DMS 273 treated with DMSO at 0.1 percent for 48 hours (cell line): ENCODE measurements around the gene INPP5E.

Experiments used
- DNase-seq: peaks from one replicate; lab custom pipeline; 2025; lab: John Stamatoyannopoulos, UW

The INPP5E gene

GRCh38 chr9:136472640-136473353 lies 33.2 kb upstream of the INPP5E start:
- DNase-seq = no peak

DNA sequence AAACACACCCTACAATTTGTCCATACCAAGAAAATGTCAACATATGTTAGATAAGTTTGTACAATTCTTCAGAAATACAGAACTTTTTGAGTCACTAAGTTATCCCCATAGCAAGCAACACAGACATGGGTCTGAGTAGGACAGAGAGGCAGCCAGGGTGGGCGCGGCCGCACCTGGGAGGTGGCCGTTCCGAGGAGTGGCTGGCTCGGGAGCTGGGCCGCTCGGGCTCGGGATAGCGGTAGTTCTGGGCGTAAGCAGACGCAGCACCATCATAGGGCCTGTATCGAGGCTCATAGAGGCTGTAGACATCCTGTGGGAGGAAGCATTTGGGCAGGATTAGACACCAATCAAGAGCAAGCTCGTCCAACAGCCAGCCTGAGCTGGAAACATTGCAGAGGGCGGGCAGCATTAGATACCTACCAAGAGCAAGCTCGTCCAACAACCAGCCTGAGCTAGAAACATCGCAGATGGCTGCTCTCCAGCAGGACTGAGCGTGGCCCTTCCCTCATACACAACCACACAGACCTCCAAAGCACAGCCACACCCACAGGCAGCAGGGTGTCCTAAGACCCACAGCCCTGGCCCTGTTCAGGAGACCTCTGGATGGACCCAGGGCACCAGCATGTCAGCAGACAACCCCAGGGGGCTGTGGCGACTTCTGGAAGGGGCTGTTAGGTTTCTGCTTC lies 32.3 kb upstream of the INPP5E start:
- DNase-seq = no peak

DNA sequence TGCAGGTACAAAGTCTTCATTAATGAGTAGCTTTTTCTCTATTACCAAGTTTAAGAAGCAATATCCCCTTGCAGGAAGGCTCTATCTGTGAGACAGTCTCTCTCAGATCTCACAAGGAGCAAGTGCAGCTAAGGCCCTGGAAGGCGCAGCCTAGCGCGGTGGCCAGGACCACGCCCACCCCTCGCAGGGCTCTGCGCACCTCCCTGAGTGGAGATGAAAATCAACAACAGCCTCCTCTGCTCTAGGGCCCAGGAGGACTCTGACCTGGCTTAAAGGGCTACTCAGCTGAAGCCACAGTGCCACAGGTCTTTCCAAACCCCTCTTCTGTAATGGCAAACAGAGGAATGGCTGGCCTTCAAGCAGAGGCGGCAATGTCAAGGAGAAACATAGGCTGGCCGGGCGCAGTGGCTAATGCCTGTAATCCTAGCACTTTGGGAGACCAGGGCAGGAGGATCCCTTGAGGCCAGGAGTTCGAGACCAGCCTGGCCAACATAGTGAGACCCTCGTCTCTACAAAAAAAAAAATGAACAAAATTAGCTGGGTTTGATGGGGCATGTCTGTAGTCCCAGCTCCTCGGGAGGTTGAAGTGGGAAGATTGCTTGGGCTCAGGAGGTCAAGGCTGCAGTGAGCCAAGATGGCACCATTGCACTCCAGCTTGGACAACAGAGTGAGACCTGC lies 31.3 kb upstream of the INPP5E start:
- DNase-seq = no peak

DNA sequence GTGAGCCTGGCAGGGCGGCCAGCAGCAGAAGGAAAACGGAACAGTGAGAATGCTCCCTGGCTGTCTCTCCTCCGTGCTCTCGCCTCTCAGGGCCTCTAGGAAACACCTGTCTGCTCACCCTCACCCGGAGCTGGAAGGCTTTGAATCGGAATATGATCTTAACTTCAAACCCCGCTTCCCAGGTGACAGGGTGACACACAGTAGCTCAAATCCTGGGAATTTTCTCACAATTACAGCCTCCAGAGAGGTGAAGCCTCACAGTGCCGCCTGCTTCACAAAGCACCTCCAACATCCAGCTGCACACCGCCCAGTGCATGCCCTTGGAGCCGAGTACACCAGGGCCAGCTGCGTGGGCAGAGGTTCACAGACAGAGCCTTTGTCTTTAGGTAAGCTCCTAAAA lies 30.7 kb upstream of the INPP5E start:
- no peak for DNase-seq

- DNase-seq = no peak
These were observed 28.1 kb upstream of the INPP5E start for GRCh38 chr9:136467766-136468165.

GRCh38 chr9:136466155-136466541 lies 26.5 kb upstream of the INPP5E start:
- no peak for DNase-seq

GRCh38 chr9:136465500-136466154 lies 26.0 kb upstream of the INPP5E start:
- no peak for DNase-seq

DNA sequence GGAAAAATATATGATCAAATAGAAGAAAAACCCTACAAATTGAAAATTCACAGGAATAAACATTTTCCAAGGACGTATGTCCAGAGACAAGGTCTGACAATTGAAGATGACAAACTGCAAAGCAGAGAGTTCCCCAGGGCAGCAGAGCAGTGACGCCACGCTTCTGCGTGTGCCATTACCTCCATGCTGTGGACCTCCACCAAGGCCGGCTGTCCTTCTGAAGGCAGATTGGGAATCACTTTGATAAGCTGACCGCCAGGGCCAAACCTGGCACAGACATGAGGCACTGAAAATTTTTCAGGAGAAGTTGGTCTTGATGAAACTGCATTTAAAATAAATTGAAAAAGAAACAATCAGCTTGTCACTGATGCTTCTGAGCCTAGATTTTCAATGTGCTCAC lies 24.6 kb upstream of the INPP5E start:
- no peak for DNase-seq

GRCh38 chr9:136463578-136463977 lies 23.9 kb upstream of the INPP5E start:
- no peak for DNase-seq

DNA sequence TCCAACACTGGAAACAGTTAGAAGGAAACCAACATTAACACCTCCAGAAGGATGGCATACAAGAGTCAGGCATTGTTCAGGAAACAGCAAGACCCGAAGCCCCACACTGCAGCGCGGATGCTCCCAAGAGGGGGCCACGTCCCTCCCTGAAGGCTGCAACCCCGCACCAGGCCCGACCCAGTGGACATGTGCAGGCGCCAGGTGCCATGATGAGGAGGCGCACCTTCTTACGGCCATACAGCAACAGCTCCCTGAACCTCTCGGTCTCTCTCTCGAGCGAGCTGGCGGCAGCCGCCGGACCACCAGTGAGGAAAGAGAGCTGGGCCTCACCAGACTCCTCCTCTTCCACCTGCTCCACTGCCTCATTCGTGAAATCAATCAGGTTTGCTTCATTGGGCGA lies 23.0 kb upstream of the INPP5E start:
- DNase-seq = no peak

DNA sequence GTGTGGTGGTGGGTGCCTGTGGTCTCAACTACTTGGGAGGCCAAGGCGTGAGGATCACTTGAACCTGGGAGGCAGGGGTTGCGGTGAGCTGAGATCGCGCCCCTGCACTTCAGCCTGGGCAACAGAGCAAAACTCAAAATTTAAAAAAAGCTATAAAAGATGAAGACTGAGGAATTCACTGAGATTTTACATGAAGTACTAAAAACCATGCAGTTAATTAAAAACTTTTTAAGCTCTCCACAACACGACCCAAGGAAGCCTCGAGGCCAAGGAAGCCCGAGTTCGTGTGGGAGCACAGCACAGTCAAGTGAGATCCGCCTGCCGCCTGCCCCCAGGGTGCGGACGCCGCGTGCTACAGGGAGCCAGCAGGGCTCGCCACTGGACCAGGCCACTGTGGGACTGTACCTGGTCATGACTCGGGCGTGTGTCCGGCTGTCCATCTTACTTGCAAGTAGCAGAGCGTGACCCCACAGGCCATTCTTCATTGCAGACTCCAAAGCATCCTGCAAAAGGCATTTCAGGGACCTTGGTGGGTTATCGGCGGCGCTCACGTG lies 21.2 kb upstream of the INPP5E start:
- DNase-seq = no peak

DNA sequence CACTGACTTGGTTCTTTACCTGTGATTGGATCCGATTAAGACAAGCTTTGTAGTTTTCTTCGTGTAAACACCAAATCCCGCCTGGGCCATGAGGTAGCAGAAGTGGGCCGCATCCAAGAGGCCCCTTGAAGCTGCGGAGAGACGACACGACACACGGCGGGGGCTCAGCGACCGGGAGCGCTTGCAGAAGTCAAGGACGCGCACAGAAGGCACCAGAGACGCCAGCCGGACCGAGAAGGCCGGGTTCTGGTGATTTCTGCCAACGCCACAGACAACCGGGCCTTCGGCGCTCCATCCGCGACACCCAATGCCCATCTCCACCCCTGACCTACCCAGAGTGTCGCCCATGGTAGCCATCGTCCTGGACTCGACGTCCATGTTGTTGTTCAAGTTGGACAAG lies 19.8 kb upstream of the INPP5E start:
- DNase-seq = no peak

DNA sequence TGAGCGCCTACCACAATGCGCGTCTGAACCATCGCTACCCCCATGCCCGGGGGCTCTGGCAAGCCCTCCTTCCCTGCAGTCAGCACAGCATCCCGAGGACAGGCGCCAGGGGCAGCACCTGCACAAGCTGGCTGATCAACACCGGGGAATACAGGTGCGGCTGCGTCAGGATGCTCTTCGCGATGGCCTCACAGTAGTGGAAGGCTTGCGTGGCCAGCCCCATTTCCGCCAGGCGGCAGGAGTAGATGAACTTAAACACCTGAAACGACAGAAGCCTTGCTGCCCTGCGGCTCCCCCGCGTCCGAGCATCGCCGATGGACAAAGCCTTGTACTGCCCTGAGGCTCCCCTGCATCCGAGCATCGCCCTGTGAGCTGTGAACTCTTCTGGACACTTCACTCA lies 17.7 kb upstream of the INPP5E start:
- DNase-seq = no peak

DNA sequence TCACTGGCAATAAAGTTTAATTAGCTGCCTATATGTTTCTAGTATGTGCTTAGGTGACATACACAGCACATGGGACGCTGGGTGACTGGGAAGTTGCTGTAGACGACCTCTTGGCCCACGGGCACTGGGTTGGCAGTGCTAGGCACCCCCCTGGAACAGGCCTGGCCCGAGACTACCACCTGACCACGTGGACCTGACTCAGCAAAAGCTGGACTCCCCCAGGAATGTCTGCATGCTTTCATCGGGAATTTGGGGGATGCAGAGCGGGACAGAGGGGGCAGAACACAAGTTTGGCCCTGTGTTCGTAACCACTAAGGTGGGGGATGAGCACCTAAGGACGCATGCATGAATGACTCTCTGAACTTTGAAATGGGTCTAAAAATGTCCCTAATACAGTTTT lies 16.6 kb upstream of the INPP5E start:
- DNase-seq = no peak

GRCh38 chr9:136455043-136456002 lies 15.7 kb upstream of the INPP5E start:
- DNase-seq = no peak

DNA sequence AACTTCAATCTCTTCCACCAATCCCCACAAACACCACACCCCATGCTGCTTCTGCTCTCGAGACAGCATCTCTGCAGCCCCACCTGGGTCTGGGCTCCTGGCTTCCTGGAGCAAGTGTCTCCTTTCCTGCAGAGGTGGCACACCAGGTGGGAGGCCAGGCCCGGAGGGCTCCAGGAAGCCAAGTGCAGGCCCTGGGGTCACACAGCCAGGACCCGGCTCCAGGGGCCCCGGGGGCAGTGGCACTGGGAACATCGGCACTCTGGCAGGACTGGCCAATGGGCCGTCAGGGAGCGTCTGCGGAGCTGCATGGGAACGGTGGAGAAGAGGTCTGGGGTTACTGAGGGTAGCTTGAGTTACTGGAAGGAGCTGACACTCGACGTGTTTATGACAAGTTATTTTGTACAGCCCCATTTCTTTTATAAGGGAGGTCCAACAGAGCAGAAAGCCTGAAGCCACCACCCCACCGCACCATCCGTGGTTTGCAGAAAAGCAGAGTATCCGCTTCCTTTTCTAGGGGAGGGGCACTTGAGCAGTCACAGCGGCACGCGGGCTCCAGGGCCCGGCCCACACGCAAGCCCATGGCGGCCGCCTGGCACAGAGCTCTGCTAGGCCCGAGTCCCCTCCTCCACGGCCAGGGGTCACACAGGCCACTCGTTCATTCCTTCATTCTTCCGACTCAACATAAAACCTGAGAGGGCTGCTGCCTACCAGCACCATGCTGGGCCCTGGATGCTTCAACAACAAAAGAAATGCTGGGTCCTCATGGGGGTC lies 14.6 kb upstream of the INPP5E start:
- DNase-seq = no peak

DNA sequence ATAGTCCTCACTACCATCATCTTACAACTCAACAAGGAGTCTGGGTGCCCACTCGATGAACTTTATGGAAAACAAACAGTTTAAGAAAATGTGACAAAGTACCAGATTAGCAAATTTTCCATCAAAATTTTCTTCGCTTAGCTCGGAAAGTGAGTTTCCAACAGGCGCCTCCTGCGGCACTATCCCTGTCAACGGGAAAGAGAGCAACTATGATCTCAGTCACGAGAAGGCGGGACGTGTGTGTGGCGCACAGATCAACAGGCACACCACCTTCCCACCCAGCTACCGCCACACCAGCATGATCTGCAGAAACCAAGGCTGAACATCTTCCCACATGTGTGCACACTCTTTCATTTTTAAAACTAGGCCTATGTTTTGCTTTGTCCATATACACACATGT lies 13.7 kb upstream of the INPP5E start:
- no peak for DNase-seq

DNA sequence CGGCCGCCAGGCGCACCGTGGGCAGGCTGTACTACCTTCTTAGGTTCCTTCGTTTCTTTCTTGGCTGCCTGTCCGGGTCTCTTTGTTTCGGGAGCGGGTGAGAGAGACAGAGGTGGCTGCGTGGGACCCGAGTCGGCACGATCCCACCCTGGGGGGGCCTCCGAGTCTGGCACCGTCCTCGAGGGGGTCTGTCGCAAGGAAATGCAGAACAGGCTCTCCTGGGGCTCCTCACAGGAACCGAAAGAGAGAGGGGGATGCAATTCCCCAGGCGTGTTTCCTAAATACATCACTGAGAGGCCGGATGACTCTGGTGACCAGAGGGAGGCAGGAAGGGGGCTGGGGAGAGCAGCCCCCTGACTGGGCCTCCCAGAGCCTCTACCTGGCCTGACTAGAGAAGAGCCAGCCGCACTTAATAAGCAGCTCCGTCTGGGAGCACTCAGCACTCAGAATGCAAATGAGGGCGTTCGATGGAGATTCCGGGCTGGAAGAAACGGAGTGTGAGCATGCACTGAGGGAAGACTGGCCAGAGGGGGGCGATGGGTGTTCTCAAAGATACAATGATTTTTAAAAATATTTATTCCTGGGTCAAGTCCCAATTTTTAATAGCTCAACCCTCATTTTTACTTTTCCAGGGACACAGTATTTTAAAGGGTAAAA lies 11.7 kb upstream of the INPP5E start:
- DNase-seq = no peak

DNA sequence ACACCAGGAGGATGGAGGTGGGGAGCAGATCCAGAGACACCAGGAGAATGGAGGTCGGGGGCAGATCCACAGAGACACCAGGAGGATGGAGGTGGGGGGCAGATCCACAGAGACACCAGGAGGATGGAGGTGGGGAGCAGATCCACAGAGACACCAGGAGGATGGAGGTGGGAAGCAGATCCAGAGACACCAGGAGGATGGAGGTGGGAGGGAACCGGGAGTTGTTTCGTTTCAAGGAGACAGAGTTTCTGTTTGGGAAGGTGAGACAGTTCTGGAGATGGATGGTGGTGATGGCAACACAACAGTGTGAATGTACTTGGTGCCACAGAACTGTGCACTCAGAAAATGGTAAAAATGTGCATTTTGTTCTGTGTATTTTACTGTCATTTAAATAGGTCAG lies 9.0 kb upstream of the INPP5E start:
- no peak for DNase-seq

DNA sequence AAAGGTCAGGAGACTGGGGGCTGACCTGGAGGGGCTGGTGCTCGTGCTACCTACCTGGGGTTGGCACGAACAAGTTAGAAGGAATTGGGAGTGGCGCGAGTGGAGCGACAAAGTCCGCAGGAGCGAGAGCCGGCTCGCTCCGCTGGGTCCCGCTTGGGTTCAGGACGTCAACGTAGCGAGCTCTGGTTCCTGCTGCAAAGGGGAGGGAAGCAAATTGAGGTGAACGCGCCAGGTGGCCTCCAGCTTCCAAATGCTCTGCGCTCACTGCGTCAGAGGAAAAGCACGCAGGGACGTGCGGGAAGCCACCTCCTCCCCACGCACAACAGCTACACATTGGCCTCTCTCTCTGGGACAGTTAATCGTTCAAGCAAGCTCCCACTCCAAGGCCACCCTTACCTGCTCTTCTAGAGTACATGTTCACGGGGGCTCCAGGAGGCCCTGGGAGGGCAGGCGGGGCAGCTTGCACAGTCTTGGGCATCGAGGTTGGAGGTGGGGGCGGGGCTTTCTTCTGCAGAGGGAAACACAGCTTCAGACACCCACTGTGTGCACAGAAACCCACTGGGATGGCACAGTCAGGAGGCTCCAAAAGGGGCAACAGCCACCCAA lies 7.6 kb upstream of the INPP5E start:
- no peak for DNase-seq
